CD4-positive, alpha-beta memory T cell (primary cell): ENCODE results near the gene PKM. TPM values are rescaled to one million over a fixed set of nuclear protein-coding genes. Genes with fewer than 3 reads are reported as not detected.
A peak's percentile ranks its signal among the peaks of the same experiment; 100 is the strongest.

Experiments used
- CTCF ChIA-PET: fragments of 350-600 bp; sonication (Branson Sonifier 250); formaldehyde crosslinking; loops from one replicate; lab custom pipeline; 2021; ENCODE audit warnings: inconsistent platforms; ENCODE audit not compliant: partially characterized antibody; lab: Charles Lee
- POLR2A ChIA-PET: fragments of 350-600 bp; sonication (Branson Sonifier 250); formaldehyde crosslinking; loops from one replicate; lab custom pipeline; 2021; ENCODE audit not compliant: partially characterized antibody; lab: Charles Lee
- DNase-seq, 5 donors: peaks; one replicate each; pipeline versions ENCODE4 v3.0.0 to v3.0.0-alpha.2; 2020 to 2022; ENCODE audit warnings: mixed read lengths in 1 of 5
- H3K27ac ChIP-seq: one replicate; pipeline ENCODE4 v1.7.0; 2013; ENCODE audit warnings: low read depth, low read length
- H3K27me3 ChIP-seq: 2 replicates; pipeline ENCODE4 v1.7.0; 2013; ENCODE audit warnings: mild to moderate bottlenecking, low read length, moderate library complexity; ENCODE audit not compliant: insufficient read depth
- H3K36me3 ChIP-seq: 2 replicates; pipeline ENCODE4 v1.7.0; 2013; ENCODE audit warnings: mild to moderate bottlenecking, low read length, moderate library complexity; ENCODE audit not compliant: insufficient read depth
- H3K4me1 ChIP-seq: 2 replicates; pipeline ENCODE4 v1.7.0; 2013; ENCODE audit warnings: mild to moderate bottlenecking, low read length, moderate library complexity; ENCODE audit not compliant: insufficient read depth
- H3K4me3 ChIP-seq, 2 donors: one replicate each; pipeline ENCODE4 v1.7.0; 2013; ENCODE audit warnings: low read length in 2 of 2, mild to moderate bottlenecking in 1 of 2
- H3K9me3 ChIP-seq, 2 donors: one replicate each; pipeline ENCODE4 v1.7.0; 2013; ENCODE audit warnings: low read length in 2 of 2, control low read depth in 1 of 2; ENCODE audit not compliant: control insufficient read depth in 1 of 2
- H3K27ac Mint-ChIP-seq, 7 donors: one replicate each; pipeline ENCODE4 v1.8.0; 2020 to 2021; ENCODE audit warnings: mixed read lengths in 7 of 7, mild to moderate bottlenecking in 6 of 7, inconsistent platforms in 3 of 7, moderate library complexity in 3 of 7
- H3K27me3 Mint-ChIP-seq, 2 donors: one replicate each; pipeline ENCODE4 v1.8.0; 2020 to 2021; ENCODE audit warnings: mixed read lengths in 2 of 2
- H3K36me3 Mint-ChIP-seq, 2 donors: one replicate each; pipeline ENCODE4 v1.8.0; 2020 to 2021; ENCODE audit warnings: mixed read lengths in 2 of 2, inconsistent platforms in 1 of 2, mild to moderate bottlenecking in 1 of 2
- H3K4me1 Mint-ChIP-seq, 4 donors: one replicate each; pipeline ENCODE4 v1.8.0; 2020 to 2021; ENCODE audit warnings: mixed read lengths in 4 of 4, mild to moderate bottlenecking in 1 of 4
- H3K4me3 Mint-ChIP-seq, 8 donors: one replicate each; pipeline ENCODE4 v1.8.0; 2020 to 2021; ENCODE audit warnings: mixed read lengths in 8 of 8, mild to moderate bottlenecking in 7 of 8, moderate library complexity in 6 of 8, inconsistent platforms in 3 of 8
- H3K9me3 Mint-ChIP-seq, 8 donors: one replicate each; pipeline ENCODE4 v1.8.0; 2020 to 2021; ENCODE audit warnings: mixed read lengths in 8 of 8, mild to moderate bottlenecking in 5 of 8, inconsistent platforms in 3 of 8, moderate library complexity in 1 of 8
- intact Hi-C: fragments of 100-400 bp; cut with micrococcal nuclease; formaldehyde crosslinking; loops from one replicate; pipeline ENCODE4 v1.15.1; 2023
- polyA plus RNA-seq, 2 donors: library from polyadenylated mRNA; unstranded; fragments of 300-500 nt; fragmentation: Illumina TruSeq; gene quantifications; one replicate each; pipeline ENCODE4 v1.2.3, GENCODE V29; 2021
- total RNA-seq, 2 experiments: library from RNA; stranded (reverse); gene quantifications; one replicate each; pipeline ENCODE4 v1.2.3, GENCODE V29; 2021

Gene PKM
- total and polyA plus RNA-seq, 4 experiments from 2014 or later = 378 to 658 (median 411) TPM

DNA sequence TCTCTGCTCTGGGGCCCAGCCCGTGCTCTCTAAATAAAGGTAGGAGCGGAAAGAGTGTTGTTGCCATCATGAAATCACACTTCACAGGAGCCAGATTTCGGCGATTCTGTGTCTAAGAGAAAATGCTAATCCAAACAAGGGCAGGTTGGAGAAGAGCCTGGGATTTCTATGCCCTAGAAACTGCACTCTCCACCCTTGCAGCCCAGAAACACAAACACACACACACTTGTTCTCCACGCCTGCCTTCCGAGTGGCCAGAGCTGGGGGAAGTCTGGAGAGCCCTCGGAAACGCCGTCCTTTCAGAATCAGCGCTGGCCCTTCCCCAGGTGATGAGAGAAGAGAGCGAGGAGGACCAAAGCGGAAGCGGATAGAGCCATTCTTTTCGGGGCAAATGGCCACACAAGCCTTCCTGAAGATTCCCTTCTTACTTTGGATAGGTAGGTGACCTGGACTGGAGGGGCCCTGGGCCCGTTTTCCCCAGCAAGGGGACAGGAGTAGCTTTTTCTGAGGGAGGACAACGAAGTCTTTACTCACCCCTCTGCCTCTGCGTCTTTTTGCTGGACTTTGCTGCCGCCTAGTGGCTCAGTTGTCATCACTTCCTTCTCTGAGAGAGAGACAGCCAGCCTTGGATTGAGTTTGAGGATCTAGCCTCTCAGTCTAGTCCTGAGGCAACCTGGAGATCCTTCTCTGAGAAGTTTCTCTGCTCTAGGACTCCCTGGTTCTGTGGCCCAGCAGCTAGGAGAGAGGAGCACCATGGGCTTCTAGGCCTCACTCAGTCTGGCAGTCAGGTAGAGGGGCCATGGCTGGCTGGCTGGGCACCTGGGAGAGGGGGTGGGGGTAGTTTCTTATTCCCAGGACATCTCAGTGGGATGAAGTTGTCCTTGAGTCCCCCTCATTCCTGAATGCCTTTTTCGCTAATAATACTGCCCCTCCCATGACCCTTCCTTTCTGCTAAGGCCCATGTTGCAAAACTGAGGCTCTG, 75.1 kb downstream of the PKM start:
- peak overlapping the region; percentile 66 to 90 (median 82) for H3K4me3 Mint-ChIP-seq
- H3K4me1 Mint-ChIP-seq = peaks cover 0 to 1% (median 0%) of the 10 kb centered on the region in 4 donors
- Histone ChIP-seq H3K4me3 (no peak overlapping the region), H3K9me3 (no peaks in the 10 kb centered on the region), H3K27me3 (no peaks in the 10 kb centered on the region), H3K36me3 (no peaks in the 10 kb centered on the region), H3K27ac (no peak overlapping the region), H3K4me1 (no peaks in the 10 kb centered on the region)
- H3K27ac Mint-ChIP-seq = peak overlapping the region in 1 of 7 donors; percentile 66
- H3K27me3 Mint-ChIP-seq = peaks cover 0 to 2% of the 10 kb centered on the region in 2 donors
- no peaks in the 10 kb centered on the region for H3K36me3 Mint-ChIP-seq
- intact Hi-C loops = loop anchor here (1.0 to 5.0 kb wide), 3 partner anchors 376 to 769 kb away; no protein-coding TSS in a partner anchor
- H3K9me3 Mint-ChIP-seq = no peaks in the 10 kb centered on the region
- DNase-seq = peak; percentile 66 to 76 (median 71)
- ChIA-PET CTCF (interaction anchor here (0.6 to 3.1 kb wide), 23 partner anchors 9 to 768 kb away, joined by 3 to 87 read pairs (median 6); no protein-coding TSS in a partner anchor), POLR2A (no interaction called here)

DNA sequence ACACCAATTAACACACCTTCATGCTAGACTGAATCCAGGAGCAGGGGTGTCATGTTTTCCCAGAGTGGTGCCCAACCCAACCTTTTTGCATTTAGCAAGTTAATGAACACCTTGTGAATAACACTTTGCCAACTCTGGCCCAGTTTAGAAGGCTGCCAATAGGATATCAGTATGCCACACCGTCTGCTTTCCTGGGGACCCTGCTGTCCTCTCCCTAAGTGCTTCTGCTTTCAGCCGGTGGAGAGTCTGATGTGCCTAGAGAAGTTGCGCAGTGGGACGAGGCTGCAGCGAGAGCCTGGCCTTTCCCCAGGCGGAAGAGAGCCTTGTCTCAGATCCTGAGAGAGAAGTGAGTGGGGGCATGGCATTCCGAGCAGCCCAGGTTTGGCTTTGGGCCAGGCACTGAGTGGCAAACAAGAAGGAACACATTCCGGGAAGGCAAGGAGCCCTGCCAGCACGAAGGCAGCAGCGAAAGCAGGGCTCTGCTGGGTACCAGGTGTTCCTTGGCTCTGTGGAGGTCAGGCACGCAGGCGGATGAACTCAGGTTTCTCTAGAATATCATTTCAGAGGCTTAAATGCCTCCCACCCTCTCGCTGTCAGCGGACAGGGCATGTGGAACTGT, 75.9 kb downstream of the PKM start:
- Mint-ChIP-seq H3K9me3 (no peaks in the 10 kb centered on the region), H3K27ac (no peak overlapping the region), H3K36me3 (no peaks in the 10 kb centered on the region), H3K4me3 (peak overlapping the region in 5 of 8 donors; percentile 43 to 90 (median 84)), H3K4me1 (peaks cover 0 to 1% (median 0%) of the 10 kb centered on the region in 4 donors), H3K27me3 (peaks cover 0 to 2% of the 10 kb centered on the region in 2 donors)
- ChIA-PET CTCF (interaction anchor here (0.8 to 5.4 kb wide), 10 partner anchors 11 to 441 kb away, joined by 3 to 87 read pairs (median 8); no protein-coding TSS in a partner anchor), POLR2A (no interaction called here)
- no peak for DNase-seq
- no peak overlapping the region for H3K27ac ChIP-seq
- no peaks in the 10 kb centered on the region for H3K4me1 ChIP-seq
- intact Hi-C loops = loop anchor here (5.0 kb wide), 1 partner anchor 768 kb away; no protein-coding TSS in a partner anchor
- H3K4me3 ChIP-seq = no peak overlapping the region
- no peaks in the 10 kb centered on the region for H3K9me3 ChIP-seq
- no peaks in the 10 kb centered on the region for H3K36me3 ChIP-seq
- H3K27me3 ChIP-seq = no peaks in the 10 kb centered on the region

GRCh38 chr15:72154316-72154715, 76.7 kb downstream of the PKM start:
- no peak overlapping the region for H3K27ac ChIP-seq
- ChIA-PET CTCF (interaction anchor here (1.4 to 5.4 kb wide), 5 partner anchors 159 to 411 kb away, joined by 3 to 36 read pairs (median 3); no protein-coding TSS in a partner anchor), POLR2A (no interaction called here)
- Mint-ChIP-seq H3K4me1 (peaks cover 0 to 1% (median 0%) of the 10 kb centered on the region in 4 donors), H3K36me3 (no peaks in the 10 kb centered on the region), H3K4me3 (no peak overlapping the region), H3K27ac (peak overlapping the region in 1 of 7 donors; percentile 24), H3K9me3 (no peaks in the 10 kb centered on the region), H3K27me3 (peaks cover 0 to 2% of the 10 kb centered on the region in 2 donors)
- no peak for DNase-seq
- intact Hi-C loops = no loop called here
- H3K4me3 ChIP-seq = no peak overlapping the region
- no peaks in the 10 kb centered on the region for H3K27me3 ChIP-seq
- H3K36me3 ChIP-seq = no peaks in the 10 kb centered on the region
- no peaks in the 10 kb centered on the region for H3K4me1 ChIP-seq
- H3K9me3 ChIP-seq = no peaks in the 10 kb centered on the region

DNA sequence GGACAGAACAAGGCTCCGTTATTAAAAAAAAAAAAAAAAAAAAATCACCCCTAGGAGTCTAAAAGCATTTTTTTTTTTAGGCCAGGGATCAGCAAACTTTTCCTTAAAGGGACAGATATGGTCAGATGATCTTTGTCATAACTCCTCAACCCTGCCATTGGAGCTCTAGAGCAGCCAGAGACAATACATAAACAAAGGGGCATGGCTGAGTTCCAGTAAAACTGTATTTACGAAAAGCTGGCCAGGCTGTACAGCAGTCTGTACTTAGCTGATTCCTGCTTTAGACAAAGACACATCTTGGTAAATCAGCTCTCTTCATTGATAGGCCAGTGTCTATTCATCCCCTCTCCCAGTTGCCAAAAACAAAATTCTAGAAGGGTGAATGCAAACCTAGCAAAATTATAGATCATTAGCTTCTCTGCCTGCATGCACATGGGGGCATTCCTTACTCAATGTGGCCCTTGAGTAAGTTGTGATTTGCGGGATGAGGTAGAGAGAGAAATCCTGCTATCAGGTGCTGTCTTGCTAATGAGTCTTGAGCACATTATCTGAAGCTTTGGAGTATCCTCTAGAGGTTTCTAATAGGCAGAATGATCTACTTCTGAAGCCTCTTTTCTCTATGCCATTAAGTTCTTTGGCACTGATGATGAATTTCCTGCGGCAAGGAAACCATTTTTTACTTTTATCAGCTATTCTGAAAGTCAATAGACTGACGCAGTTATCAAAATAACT, 77.6 kb downstream of the PKM start:
- CTCF ChIA-PET = interaction anchor here (0.7 to 5.4 kb wide), 7 partner anchors 12 to 410 kb away, joined by 3 to 36 read pairs (median 3); no protein-coding TSS in a partner anchor
- Mint-ChIP-seq H3K9me3 (no peaks in the 10 kb centered on the region), H3K27me3 (no peaks in the 10 kb centered on the region), H3K36me3 (no peaks in the 10 kb centered on the region), H3K4me3 (no peak overlapping the region), H3K4me1 (peaks cover 0 to 1% (median 0%) of the 10 kb centered on the region in 4 donors), H3K27ac (peak overlapping the region in 1 of 7 donors; percentile 5)
- intact Hi-C loops = no loop called here
- no peak for DNase-seq
- H3K4me3 ChIP-seq = no peak overlapping the region
- H3K27ac ChIP-seq = no peak overlapping the region
- POLR2A ChIA-PET = no interaction called here
- no peaks in the 10 kb centered on the region for H3K36me3 ChIP-seq
- no peaks in the 10 kb centered on the region for H3K27me3 ChIP-seq
- no peaks in the 10 kb centered on the region for H3K4me1 ChIP-seq
- no peaks in the 10 kb centered on the region for H3K9me3 ChIP-seq

Other genes with a start within 250 kb of the PKM start
- gene MYO9A, start 113.0 kb downstream of the PKM start, total RNA-seq = 10 to 100 TPM; 37.9 to 44.0 TPM
- 10 to 100 TPM in 1 of 2 donors, 1 to 10 TPM in 1; 7.8 to 18.1 TPM for gene MYO9A, start 113.0 kb downstream of the PKM start, polyA plus RNA-seq
- gene SENP8, start 112.8 kb downstream of the PKM start, total RNA-seq = 1 to 10 TPM; 1.1 to 2.6 TPM
- 1 to 10 TPM in 1 of 2 donors, under 1 TPM in 1; 0.69 to 1.4 TPM for gene SENP8, start 112.8 kb downstream of the PKM start, polyA plus RNA-seq
- not detected for gene GRAMD2A, start 33.4 kb downstream of the PKM start, total RNA-seq
- gene GRAMD2A, start 33.4 kb downstream of the PKM start, polyA plus RNA-seq = not detected
- 100 to 1,000 TPM; 111 TPM for gene PARP6, start 41.4 kb upstream of the PKM start, total RNA-seq
- 10 to 100 TPM in 1 of 2 donors, 1 to 10 TPM in 1; 7.5 to 34.0 TPM for gene PARP6, start 41.4 kb upstream of the PKM start, polyA plus RNA-seq
- gene CELF6, start 89.0 kb upstream of the PKM start, total RNA-seq = 1 to 10 TPM; 2.6 to 4.9 TPM
- not detected for gene CELF6, start 89.0 kb upstream of the PKM start, polyA plus RNA-seq
- gene HEXA, start 144.8 kb upstream of the PKM start, total RNA-seq = 10 to 100 TPM; 84.4 to 84.6 TPM
- 100 to 1,000 TPM in 1 of 2 donors, 10 to 100 TPM in 1; 69.9 to 102 TPM for gene HEXA, start 144.8 kb upstream of the PKM start, polyA plus RNA-seq
- not detected for gene TMEM202, start 167.1 kb upstream of the PKM start, total RNA-seq
- gene TMEM202, start 167.1 kb upstream of the PKM start, polyA plus RNA-seq = not detected
- 100 to 1,000 TPM; 203 to 210 TPM for gene ARIH1, start 243.1 kb upstream of the PKM start, total RNA-seq
- 10 to 100 TPM; 10.5 to 36.8 TPM for gene ARIH1, start 243.1 kb upstream of the PKM start, polyA plus RNA-seq